ENCODE measurements around the gene CFI.

GRCh38 chr4:109722357-109722756, 79.4 kb downstream of the CFI start:
- no peak for TF ChIP-seq GATA2 (IDR thresholded peaks at IDR 0.05; ENCODE audit: low read depth, low read length)
- TF ChIP-seq GATA3 (IDR thresholded peaks at IDR 0.05; ENCODE audit: low read depth, low read length): no peak

Measured in SH-SY5Y (cell line).